ENCODE data around the gene DNTTIP2. TPM values are rescaled to one million over a fixed set of nuclear protein-coding genes. Genes with fewer than 3 reads are reported as not detected.

Gene DNTTIP2
- total and polyA plus RNA-seq, 9 of the 15 experiments (the other 6 are each of a cell fraction or from before 2014, with no cell fraction given): 50.4 to 138 (median 97.0) TPM

DNA sequence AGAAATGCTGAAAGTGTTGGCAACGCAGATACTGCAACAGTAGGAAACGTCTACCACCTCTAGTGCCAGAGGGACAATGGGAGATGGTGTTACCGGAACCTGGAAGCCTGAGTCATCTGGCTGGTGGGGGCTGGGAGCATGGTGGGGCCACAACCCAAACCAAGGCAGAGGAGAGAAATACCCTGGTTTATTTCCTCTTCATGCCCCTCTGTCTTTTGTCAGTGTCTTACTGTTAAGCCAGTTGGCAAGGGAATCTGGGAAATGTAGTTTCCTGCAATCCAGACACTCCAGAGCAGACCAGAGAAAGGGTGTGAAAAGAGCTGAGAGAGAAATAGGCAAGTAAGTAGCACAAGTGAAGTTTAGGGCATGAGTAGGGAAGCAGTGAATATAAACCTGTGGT is 14.8 kb downstream of the DNTTIP2 start:
- DNase-seq (ENCODE audit: extremely low read depth in 1 of 4, low spot score in 3 of 4): no peak
- Histone ChIP-seq H3K9me3 (replicated peaks; ENCODE audit: control insufficient read depth, insufficient read depth, low read depth, low read length) (no peaks in the 10 kb centered on the region), H4K20me1 (replicated peaks; ENCODE audit: control insufficient read depth, insufficient read depth, low read length) (no peaks in the 10 kb centered on the region), H3K9me1 (ENCODE audit: control insufficient read depth, insufficient read depth, low read length) (no peaks in the 10 kb centered on the region), H3K36me3 (ENCODE audit: control insufficient read depth, insufficient read depth, low read length) (peaks cover 8% of the 10 kb centered on the region), H3K27me3 (ENCODE audit: control insufficient read depth in 2 of 2, insufficient read depth in 2 of 2, low read length in 2 of 2) (no peaks in the 10 kb centered on the region), H3K4me2 (ENCODE audit: insufficient read depth, low read length) (no peak overlapping the region), H3K79me2 (ENCODE audit: control insufficient read depth, insufficient read depth, low read length) (no peaks in the 10 kb centered on the region), H3K4me3 (no peak overlapping the region), H2AFZ (ENCODE audit: low read depth, low read length) (peak overlapping the region; percentile 36), H3K27ac (ENCODE audit: extremely low read depth, low read depth, low read length) (no peak overlapping the region), H3K9ac (ENCODE audit: insufficient read depth in 1 of 2, low read depth in 2 of 2, low read length in 2 of 2) (no peak overlapping the region), H3K4me1 (replicated peaks in 1 of 2; ENCODE audit: control insufficient read depth in 2 of 2, insufficient read depth in 2 of 2, low read length in 2 of 2) (no peaks in the 10 kb centered on the region; a peak in 1 of 5 replicates)
- ChIA-PET CTCF (ENCODE audit: low intra/inter-chr PET ratio) (no interaction called here), POLR2A (interaction anchor here (0.7 to 1.2 kb wide), 3 partner anchors 15 to 138 kb away, joined by 3 to 5 read pairs (median 3); partner anchors contain the start of gene DNTTIP2)
- FAIRE-seq: peak; percentile 65
- in situ Hi-C loops (cut with MboI): loop anchor here (25.0 kb wide), 1 partner anchor 1002 kb away; no protein-coding TSS in a partner anchor
- 13% methylated on average over 3 of the region's 3 CpGs for WGBS (ENCODE audit: insufficient coverage, low coverage, missing lambda C conversion rate)
- TF ChIP-seq, protein P1, sequence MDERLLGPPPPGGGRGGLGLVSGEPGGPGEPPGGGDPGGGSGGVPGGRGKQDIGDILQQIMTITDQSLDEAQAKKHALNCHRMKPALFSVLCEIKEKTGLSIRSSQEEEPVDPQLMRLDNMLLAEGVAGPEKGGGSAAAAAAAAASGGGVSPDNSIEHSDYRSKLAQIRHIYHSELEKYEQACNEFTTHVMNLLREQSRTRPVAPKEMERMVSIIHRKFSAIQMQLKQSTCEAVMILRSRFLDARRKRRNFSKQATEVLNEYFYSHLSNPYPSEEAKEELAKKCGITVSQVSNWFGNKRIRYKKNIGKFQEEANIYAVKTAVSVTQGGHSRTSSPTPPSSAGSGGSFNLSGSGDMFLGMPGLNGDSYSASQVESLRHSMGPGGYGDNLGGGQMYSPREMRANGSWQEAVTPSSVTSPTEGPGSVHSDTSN (CRISPR knock-in tag; IDR thresholded peaks at IDR 0.05; ENCODE audit: low read depth): no peak
- TF ChIP-seq, protein P1 (tag; conservative IDR thresholded peaks at IDR 0.05; ENCODE audit: low read depth): no peak
- TF ChIP-seq, protein P2, sequence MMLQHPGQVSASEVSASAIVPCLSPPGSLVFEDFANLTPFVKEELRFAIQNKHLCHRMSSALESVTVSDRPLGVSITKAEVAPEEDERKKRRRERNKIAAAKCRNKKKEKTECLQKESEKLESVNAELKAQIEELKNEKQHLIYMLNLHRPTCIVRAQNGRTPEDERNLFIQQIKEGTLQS (IDR thresholded peaks at IDR 0.05): peak; percentile 25; the same call in 1 of the 2 replicates
- TF ChIP-seq, protein P2 (CRISPR knock-in tag; conservative IDR thresholded peaks at IDR 0.05): no peak
- TF ChIP-seq NFE2 (IDR thresholded peaks at IDR 0.05; ENCODE audit: low read depth): peak; percentile 39; the same call in 1 of the 2 replicates
- peak; percentile 49; the same call in 1 of the 2 replicates for TF ChIP-seq HCFC1 (IDR thresholded peaks at IDR 0.05; ENCODE audit: low read depth, low read length)
- peak; percentile 24; the same call in 1 of the 2 replicates for TF ChIP-seq ZNF143 (CRISPR knock-in tag; IDR thresholded peaks at IDR 0.05)
- 0 out of 2 replicates have a peak, but pooled peaks have one; percentile 5 for TF ChIP-seq EHMT2 (IDR thresholded peaks at IDR 0.05)
- TF ChIP-seq SUPT5H (IDR thresholded peaks at IDR 0.05): no peak
- no TSS peak for BruUV-seq (replicated peaks)
- intact Hi-C loops (cut with micrococcal nuclease): no loop called here
- ATAC-seq: peak; percentile 68

Data from K562 (cell line).